Prostate gland (tissue), 2 donors: ENCODE results near the gene TADA1.

Experiments used
- POLR2A ChIP-seq: fragments of 450-650 bp; IDR thresholded peaks from one replicate; pipeline ENCODE4 v1.6.1; 2016; ENCODE audit warnings: antibody characterized with exemption, mild to moderate bottlenecking
- TF ChIP-seq, protein P1 (sequence below), 4 experiments: fragments of 200-600 bp in 2 of 4; fragments of 450-650 bp in 2 of 4; sonication (generic) in 2 of 4; IDR thresholded peaks; 1 replicate in 3 of 4; 2 replicates in 1 of 4; pipeline ENCODE4 v1.5.1; 2016 to 2019; ENCODE audit warnings: antibody characterized with exemption in 4 of 4, mild to moderate bottlenecking in 2 of 4, moderate library complexity in 2 of 4

DNA sequence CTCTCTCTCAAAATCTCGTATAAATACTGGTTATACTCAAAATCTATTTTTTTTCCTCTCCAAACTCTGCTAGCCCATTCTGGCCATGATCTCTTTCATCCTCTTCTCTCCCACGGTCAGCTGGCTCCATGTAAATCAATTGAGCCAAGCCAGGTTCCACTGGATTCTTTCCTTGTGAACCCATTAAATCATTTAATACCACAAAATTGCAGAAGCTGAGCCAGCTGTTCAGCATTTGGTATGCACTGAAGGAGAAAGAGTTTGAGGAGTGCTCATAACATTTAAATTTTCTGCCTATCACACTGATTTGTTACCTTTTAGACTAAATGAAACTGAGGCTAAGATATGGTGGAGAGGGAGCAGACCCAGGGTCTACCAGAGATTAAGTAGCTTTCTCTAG is 29.1 kb upstream of the TADA1 start:
- TF ChIP-seq, protein P1, sequence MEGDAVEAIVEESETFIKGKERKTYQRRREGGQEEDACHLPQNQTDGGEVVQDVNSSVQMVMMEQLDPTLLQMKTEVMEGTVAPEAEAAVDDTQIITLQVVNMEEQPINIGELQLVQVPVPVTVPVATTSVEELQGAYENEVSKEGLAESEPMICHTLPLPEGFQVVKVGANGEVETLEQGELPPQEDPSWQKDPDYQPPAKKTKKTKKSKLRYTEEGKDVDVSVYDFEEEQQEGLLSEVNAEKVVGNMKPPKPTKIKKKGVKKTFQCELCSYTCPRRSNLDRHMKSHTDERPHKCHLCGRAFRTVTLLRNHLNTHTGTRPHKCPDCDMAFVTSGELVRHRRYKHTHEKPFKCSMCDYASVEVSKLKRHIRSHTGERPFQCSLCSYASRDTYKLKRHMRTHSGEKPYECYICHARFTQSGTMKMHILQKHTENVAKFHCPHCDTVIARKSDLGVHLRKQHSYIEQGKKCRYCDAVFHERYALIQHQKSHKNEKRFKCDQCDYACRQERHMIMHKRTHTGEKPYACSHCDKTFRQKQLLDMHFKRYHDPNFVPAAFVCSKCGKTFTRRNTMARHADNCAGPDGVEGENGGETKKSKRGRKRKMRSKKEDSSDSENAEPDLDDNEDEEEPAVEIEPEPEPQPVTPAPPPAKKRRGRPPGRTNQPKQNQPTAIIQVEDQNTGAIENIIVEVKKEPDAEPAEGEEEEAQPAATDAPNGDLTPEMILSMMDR (IDR thresholded peaks at IDR 0.05) = no peak
- TF ChIP-seq POLR2A = no peak
